NB4 (cell line): ENCODE results near the gene KCNJ13.

Experiments
- DNase-seq: peaks from one replicate; pipeline ENCODE4 v3.0.0; 2010; ENCODE audit warnings: low read depth
- H3K4me3 ChIP-seq: one replicate; pipeline ENCODE4 v1.5.1; 2011; ENCODE audit warnings: mild to moderate bottlenecking, low read depth, low read length, moderate library complexity
- MYC ChIP-seq: IDR thresholded peaks from 2 replicates; pipeline ENCODE4 v1.6.1; 2011; ENCODE audit warnings: low read depth, low read length
- POLR2A ChIP-seq: IDR thresholded peaks from 2 replicates; pipeline ENCODE4 v1.6.1; 2011; ENCODE audit warnings: mild to moderate bottlenecking; ENCODE audit not compliant: insufficient read length; ENCODE audit errors: extremely low read depth
- TF ChIP-seq, protein P1 (sequence below): IDR thresholded peaks from one replicate; pipeline ENCODE4 v1.5.1; 2012; ENCODE audit warnings: low read depth, low read length
- TF ChIP-seq, protein P2 (sequence below): IDR thresholded peaks from 2 replicates; pipeline ENCODE4 v1.6.1; 2011; ENCODE audit warnings: low read depth, low read length

KCNJ13 gene

DNA sequence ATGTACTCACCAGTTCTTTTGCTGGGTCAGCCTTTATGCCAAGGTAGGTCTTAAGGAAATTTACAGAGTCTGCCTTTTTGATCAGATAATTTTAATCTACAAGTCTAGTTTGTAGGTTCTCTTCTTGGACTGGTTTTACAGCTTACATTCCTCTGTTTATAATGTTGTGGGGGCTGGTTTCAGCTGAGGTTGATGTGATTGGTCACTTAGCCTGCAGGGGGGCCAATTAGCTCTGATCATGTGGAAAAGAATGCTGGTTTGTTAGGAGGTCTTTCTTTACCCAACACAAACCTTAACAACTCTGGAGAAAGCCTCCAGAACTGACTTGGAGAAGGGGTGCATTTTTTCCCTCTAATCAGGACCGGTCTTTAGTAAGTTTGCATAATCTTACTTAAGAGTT is at the start of gene KCNJ13:
KCNJ13 (minus strand) TSS at position 131 of the 400 bp plus-strand sequence. CDS start 5,203 bp downstream, outside the sequence.
- H3K4me3 ChIP-seq = no peak within 1 kb of the TSS
- no peak for DNase-seq
- TF ChIP-seq, protein P1, sequence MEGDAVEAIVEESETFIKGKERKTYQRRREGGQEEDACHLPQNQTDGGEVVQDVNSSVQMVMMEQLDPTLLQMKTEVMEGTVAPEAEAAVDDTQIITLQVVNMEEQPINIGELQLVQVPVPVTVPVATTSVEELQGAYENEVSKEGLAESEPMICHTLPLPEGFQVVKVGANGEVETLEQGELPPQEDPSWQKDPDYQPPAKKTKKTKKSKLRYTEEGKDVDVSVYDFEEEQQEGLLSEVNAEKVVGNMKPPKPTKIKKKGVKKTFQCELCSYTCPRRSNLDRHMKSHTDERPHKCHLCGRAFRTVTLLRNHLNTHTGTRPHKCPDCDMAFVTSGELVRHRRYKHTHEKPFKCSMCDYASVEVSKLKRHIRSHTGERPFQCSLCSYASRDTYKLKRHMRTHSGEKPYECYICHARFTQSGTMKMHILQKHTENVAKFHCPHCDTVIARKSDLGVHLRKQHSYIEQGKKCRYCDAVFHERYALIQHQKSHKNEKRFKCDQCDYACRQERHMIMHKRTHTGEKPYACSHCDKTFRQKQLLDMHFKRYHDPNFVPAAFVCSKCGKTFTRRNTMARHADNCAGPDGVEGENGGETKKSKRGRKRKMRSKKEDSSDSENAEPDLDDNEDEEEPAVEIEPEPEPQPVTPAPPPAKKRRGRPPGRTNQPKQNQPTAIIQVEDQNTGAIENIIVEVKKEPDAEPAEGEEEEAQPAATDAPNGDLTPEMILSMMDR = no peak
- TF ChIP-seq, protein P2, sequence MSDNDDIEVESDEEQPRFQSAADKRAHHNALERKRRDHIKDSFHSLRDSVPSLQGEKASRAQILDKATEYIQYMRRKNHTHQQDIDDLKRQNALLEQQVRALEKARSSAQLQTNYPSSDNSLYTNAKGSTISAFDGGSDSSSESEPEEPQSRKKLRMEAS = no peak

DNA sequence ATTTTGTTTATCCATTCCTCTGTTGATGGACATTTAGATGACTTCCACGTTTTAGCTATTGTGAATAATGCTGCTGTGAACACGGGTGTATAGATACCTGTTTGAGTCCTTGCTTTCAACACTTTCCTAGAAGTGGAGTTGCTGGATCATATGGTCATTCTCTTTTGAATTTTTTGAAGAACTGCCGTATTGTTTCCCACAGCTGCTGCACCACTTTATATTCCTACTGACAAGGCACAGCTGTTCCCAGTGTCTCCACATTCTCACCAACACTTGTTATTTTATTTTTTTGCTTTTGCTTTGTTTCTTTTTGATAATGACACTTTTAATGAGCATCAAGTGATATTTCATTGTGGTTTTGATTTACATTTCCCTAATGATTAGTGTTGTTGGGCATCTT is 41.4 kb upstream of the KCNJ13 start:
- H3K4me3 ChIP-seq = no peak overlapping the region
- TF ChIP-seq, protein P2 = no peak
- TF ChIP-seq, protein P1 = no peak
- TF ChIP-seq MYC = no peak
- DNase-seq = no peak

DNA sequence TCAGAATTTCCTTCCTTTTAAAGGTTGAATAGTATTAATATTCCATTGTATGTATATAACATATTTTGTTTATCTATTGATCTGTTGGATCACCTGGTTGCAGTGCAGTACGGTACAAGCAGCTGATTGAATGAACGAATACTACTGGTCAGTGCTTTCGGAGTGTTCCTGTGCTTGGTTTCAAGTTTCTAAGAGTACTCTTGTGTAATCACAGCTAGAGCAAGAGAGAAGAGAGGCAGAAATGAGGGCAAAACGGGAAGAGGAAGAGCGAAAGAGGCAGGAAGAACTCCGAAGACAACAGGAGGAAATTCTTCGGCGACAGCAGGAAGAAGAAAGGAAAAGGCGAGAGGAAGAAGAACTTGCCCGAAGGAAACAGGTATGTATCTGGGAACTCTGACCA is 40.3 kb upstream of the KCNJ13 start:
- TF ChIP-seq, protein P1 = no peak
- TF ChIP-seq MYC = no peak
- no peak for TF ChIP-seq POLR2A
- TF ChIP-seq, protein P2 = no peak
- no peak overlapping the region for H3K4me3 ChIP-seq
- no peak for DNase-seq

DNA sequence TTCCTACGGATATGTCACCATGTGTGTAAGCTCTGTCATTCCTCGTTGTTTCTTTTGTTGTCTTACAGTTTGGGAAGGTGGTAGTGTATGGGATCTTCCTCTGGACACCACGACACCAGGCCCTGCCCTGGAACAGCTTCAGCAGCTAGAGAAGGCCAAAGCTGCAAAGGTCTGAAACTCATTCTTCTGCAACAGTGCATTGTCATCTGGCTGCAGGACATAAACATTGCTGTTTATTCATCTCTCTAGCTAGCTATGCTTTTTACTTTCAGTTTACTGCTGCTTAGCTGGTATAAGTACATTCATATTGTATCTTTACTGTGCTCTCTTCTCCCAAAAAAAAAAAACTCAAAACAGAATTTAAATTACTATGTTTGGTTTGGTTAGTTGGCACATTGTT is 39.2 kb upstream of the KCNJ13 start:
- H3K4me3 ChIP-seq = no peak overlapping the region
- DNase-seq = no peak
- TF ChIP-seq, protein P2 = no peak
- no peak for TF ChIP-seq MYC
- TF ChIP-seq, protein P1 = no peak
- TF ChIP-seq POLR2A = no peak

DNA sequence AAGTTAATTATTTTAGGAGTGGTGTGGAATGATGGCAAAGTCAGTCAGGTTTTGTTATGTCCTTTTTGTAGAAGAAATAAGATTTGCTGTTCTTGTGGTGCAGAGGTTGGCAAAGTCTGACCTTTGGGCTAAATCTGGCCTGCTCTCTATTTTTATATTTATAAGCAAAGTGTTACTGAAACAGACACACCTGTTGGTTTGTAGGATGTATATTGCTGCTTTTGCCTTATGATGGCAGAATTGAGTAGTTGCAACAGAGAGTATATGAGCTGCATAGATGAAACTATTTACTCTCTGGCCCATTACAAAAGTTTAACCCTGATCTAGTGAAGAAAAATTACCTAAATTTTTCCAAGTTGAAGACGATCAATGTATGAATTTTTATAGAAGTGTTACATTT is 34.1 kb upstream of the KCNJ13 start:
- TF ChIP-seq, protein P2 = no peak
- TF ChIP-seq, protein P1 = no peak
- no peak for TF ChIP-seq POLR2A
- TF ChIP-seq MYC = no peak
- DNase-seq = no peak
- H3K4me3 ChIP-seq = no peak overlapping the region

DNA sequence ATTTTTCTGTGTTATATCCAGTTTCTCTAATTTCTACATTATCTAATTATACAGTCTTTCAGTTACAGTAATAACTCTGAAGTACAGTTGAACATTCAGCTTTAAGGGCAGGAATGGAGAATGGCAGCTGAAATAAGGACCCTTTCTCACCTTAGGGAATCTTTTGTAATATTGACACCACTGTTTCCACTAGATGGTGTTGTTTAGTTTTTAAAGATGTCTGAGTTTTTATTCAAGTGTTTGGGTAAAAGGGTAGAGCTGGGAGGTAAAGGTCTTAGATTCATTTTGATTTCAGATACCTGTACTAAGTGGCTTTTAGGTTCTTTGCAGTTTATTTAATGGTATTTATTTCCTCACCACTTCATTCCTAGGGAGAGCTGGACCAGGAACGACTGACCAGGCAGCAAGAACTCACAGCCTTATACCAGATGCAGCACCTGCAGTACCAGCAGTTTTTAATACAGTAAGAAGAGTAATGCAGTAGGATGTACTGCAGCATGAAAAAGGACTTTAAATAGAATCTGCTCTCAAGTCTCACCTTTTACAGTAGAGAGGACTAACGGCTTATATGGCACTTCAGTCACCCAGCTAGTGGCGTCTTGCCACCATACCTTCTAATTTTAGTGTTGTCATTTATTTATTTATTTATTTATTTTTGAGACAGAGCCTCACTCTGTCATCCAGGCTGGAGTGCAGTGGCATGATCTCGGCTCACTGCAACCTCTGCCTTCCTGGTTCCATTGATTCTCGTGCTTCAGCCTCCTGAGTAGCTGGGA is 33.2 kb upstream of the KCNJ13 start:
- TF ChIP-seq MYC = no peak
- TF ChIP-seq, protein P1 = no peak
- TF ChIP-seq POLR2A = no peak
- TF ChIP-seq, protein P2 = no peak
- peak; percentile 10 for DNase-seq
- H3K4me3 ChIP-seq = no peak overlapping the region
